HFFc6 (cell line): ENCODE results near the gene DDI2. TPM values are rescaled to one million over a fixed set of nuclear protein-coding genes. Genes with fewer than 3 reads are reported as not detected.
A peak's percentile ranks its signal among the peaks of the same experiment; 100 is the strongest.
"Not testable (repeated sequence)": the region's sequence is repeated elsewhere in the genome, so short reads cannot be mapped to it uniquely, and the experiment has no call there.

ENCODE experiments used
- DNase-seq: peaks from one replicate; pipeline ENCODE4 v3.0.0-alpha.2; 2018
- H3K27ac Mint-ChIP-seq: 2 replicates; pipeline ENCODE4 v1.8.0; 2020; ENCODE audit warnings: mild to moderate bottlenecking, mixed read lengths
- H3K27me3 Mint-ChIP-seq: 2 replicates; pipeline ENCODE4 v1.8.0; 2021; ENCODE audit warnings: mild to moderate bottlenecking, moderate library complexity, mixed read lengths; ENCODE audit not compliant: insufficient read depth
- H3K36me3 Mint-ChIP-seq: 2 replicates; pipeline ENCODE4 v1.8.0; 2021; ENCODE audit warnings: low read depth, mixed read lengths
- H3K4me1 Mint-ChIP-seq: 2 replicates; pipeline ENCODE4 v1.8.0; 2020; ENCODE audit warnings: low read depth, mixed read lengths
- H3K4me3 Mint-ChIP-seq: 2 replicates; pipeline ENCODE4 v1.8.0; 2020; ENCODE audit warnings: mild to moderate bottlenecking, moderate library complexity, mixed read lengths
- H3K9me3 Mint-ChIP-seq: 2 replicates; pipeline ENCODE4 v1.8.0; 2020; ENCODE audit warnings: mild to moderate bottlenecking, mixed read lengths
- total RNA-seq, 6 experiments: library from RNA; stranded (reverse); fragmentation: NEBNext Ultra II Directional; extraction: Animal tissue kit (Norgen Biotek cat#: 25700); gene quantifications; 2 replicates in 1 of 6; 3 replicates in 5 of 6; pipeline ENCODE4 v1.2.3, GENCODE V29; 2021
- TF ChIP-seq, protein P1 (sequence below): fragments of 200-600 bp; sonication (generic); IDR thresholded peaks from 2 replicates; pipeline ENCODE4 v1.5.0; 2021; ENCODE audit warnings: antibody characterized with exemption, mild to moderate bottlenecking

The DDI2 gene
- total RNA-seq, 6 experiments from 2014 or later = 11.6 to 15.3 (median 13.3) TPM

DNA sequence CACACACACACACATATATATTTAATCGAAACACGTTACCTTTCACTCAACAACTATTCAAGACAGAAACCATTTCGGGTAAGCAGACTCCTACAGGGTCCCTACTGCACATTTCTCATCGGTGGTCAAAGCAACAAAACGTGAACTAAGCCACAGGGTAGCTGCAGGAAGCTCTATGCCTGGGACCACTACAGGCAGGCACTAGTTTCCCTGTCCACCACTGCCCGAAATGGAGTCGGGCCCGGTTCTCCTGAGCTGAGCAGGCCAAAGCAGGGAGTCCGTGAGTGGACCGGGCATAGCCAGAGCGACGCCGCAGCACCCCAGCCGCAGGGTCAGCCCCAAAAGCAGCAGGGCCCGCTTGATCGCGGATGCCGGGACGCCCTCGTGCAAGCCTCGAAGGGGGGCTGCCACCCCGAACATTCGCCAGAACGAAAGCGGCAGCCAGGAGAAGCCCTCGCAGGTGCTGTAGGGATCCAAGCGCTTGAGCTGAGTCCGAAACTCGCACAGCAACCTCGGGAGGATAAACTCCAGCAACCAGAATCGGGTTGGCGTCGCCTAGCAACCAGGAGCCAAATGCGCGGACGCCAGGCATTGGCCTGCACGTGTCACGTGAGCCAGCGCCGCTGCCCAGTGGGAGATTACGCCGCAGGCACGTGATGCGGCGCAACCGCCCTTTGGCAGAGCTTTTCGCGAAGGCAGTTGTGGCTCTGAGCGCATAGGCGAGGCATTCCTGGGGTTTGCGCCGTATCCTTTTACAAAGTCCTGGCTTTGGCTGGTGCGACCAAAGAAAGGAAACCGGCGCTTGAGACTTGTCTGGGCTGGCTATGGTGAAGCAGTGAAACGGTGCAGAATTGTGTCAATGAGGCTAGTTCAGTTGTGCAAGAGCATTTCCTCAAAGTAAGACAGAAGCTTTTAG is 13.9 kb upstream of the DDI2 start:
- DNase-seq = peak; percentile 87
- Mint-ChIP-seq H3K27me3 (peaks cover 6% of the 10 kb centered on the region), H3K4me1 (peaks cover 14% of the 10 kb centered on the region), H3K4me3 (peak overlapping the region; percentile 81), H3K27ac (peak overlapping the region; percentile 71), H3K36me3 (peaks cover 6% of the 10 kb centered on the region), H3K9me3 (peaks cover 7% of the 10 kb centered on the region; the same call in 1 of the 2 replicates)
- TF ChIP-seq, protein P1, sequence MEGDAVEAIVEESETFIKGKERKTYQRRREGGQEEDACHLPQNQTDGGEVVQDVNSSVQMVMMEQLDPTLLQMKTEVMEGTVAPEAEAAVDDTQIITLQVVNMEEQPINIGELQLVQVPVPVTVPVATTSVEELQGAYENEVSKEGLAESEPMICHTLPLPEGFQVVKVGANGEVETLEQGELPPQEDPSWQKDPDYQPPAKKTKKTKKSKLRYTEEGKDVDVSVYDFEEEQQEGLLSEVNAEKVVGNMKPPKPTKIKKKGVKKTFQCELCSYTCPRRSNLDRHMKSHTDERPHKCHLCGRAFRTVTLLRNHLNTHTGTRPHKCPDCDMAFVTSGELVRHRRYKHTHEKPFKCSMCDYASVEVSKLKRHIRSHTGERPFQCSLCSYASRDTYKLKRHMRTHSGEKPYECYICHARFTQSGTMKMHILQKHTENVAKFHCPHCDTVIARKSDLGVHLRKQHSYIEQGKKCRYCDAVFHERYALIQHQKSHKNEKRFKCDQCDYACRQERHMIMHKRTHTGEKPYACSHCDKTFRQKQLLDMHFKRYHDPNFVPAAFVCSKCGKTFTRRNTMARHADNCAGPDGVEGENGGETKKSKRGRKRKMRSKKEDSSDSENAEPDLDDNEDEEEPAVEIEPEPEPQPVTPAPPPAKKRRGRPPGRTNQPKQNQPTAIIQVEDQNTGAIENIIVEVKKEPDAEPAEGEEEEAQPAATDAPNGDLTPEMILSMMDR = no peak

- not testable (repeated sequence) for H3K9me3 Mint-ChIP-seq, H3K36me3 Mint-ChIP-seq, DNase-seq, H3K27me3 Mint-ChIP-seq
- Mint-ChIP-seq H3K4me3 (peak overlapping the region; percentile 81), H3K27ac (peak overlapping the region; percentile 67), H3K4me1 (peaks cover 14% of the 10 kb centered on the region)
Observed at GRCh38 chr1:15603966-15604282, 13.3 kb upstream of the DDI2 start.

DNA sequence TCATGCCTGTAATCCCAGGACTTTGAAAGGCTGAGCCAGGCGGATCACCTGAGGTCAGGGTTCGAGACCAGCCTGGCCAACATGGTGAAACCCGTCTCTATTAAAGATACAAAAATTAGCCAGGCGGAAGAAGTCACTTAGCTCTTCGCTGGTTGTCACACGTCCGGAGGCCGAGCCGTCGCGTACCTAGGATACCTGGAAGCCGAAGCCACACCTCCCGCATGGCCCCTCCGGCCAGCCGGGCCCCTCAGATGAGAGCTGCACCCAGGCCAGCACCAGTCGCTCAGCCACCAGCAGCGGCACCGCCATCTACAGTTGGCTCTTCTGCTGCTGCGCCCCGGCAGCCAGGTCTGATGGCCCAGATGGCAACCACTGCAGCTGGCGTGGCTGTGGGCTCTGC is 12.9 kb upstream of the DDI2 start:
- H3K4me1 Mint-ChIP-seq = peaks cover 14% of the 10 kb centered on the region
- not testable (repeated sequence) for H3K9me3 Mint-ChIP-seq, H3K27me3 Mint-ChIP-seq, H3K27ac Mint-ChIP-seq, H3K4me3 Mint-ChIP-seq, DNase-seq, H3K36me3 Mint-ChIP-seq

DNA sequence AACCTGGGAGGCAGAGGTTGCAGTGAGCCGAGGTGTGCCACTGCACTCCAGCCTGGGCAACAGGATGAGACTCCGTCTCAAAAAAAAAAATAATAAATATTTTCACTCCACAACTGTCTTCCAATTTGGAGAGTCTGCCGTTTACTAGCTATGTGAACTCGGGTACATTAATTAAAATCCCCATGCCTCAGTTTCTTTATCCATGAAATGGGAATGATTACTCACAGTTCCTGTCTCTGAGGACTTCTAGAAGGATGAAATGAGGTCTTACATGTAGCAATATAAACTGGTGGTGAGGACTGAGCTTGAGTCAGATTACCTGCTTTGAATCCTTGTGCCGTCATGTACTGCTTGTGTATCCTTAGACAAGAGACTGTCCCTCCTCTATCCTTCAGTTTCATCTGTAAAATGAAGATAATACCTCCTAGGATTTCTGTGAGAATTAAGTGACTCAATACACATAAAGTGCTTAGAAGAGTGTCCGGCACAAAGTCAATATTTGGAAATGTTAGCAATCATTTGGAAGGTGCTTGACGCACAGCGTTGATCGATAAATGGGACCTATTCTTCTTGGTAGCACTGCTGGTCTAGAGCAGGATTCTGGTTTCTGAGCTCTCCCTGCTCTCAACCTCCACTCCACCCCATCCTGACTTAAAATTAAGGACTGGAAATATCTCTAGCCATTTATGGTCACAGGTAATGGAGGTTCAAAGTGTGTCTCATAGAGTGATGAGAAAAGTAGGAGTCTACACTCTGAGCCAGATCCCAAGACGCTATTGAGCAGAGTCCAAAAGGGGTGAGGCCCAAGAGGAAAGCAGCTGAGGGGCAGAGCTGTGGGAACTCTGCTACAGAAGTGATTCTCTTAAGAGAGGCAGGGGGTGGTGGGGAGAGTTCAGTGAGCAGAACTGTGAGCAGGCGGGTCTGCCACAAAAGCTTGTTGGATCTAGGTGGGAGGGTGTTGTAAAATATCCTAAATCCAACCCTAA is 11.6 kb upstream of the DDI2 start:
- TF ChIP-seq, protein P1 = no peak
- Mint-ChIP-seq H3K27me3 (peaks cover 4% of the 10 kb centered on the region), H3K27ac (no peak overlapping the region), H3K9me3 (peaks cover 7% of the 10 kb centered on the region; the same call in 1 of the 2 replicates), H3K4me3 (no peak overlapping the region), H3K4me1 (peaks cover 14% of the 10 kb centered on the region), H3K36me3 (peaks cover 6% of the 10 kb centered on the region)
- no peak for DNase-seq

GRCh38 chr1:15609631-15610030 is 7.6 kb upstream of the DDI2 start:
- Mint-ChIP-seq H3K4me1 (no peaks in the 10 kb centered on the region), H3K27ac (no peak overlapping the region), H3K9me3 (no peaks in the 10 kb centered on the region), H3K36me3 (no peaks in the 10 kb centered on the region), H3K4me3 (no peak overlapping the region), H3K27me3 (peaks cover 5% of the 10 kb centered on the region)
- TF ChIP-seq, protein P1 = no peak
- no peak for DNase-seq

GRCh38 chr1:15610167-15610566 is 7.1 kb upstream of the DDI2 start:
- DNase-seq = no peak
- Mint-ChIP-seq H3K4me1 (no peaks in the 10 kb centered on the region), H3K27me3 (peaks cover 5% of the 10 kb centered on the region), H3K27ac (no peak overlapping the region), H3K36me3 (no peaks in the 10 kb centered on the region), H3K9me3 (no peaks in the 10 kb centered on the region), H3K4me3 (no peak overlapping the region)
- TF ChIP-seq, protein P1 = no peak
